Activated CD8-positive, alpha-beta memory T cell treated with anti-CD3 and anti-CD28 coated beads, Interleukin-2, amount 10 ng/mL, durations not matched to agents 7 days and 5 days (primary cell): ENCODE data around the gene TBCEL. TPM values are rescaled to one million over a fixed set of nuclear protein-coding genes. Genes with fewer than 3 reads are reported as not detected.
A peak's percentile ranks its signal among the peaks of the same experiment; 100 is the strongest.

Experiments used
- ATAC-seq: fragments of 150-1000 bp; cut with Tn5 transposase; one replicate; pipeline ENCODE4 v1.10.0; 2021; ENCODE audit warnings: moderate library complexity
- CTCF ChIA-PET: fragments of 350-600 bp; sonication (Branson Sonifier 250); formaldehyde crosslinking; loops from one replicate; lab custom pipeline; 2021; ENCODE audit warnings: antibody characterized with exemption; lab: Charles Lee
- DNase-seq: peaks from one replicate; pipeline ENCODE4 v3.0.0-alpha.2; 2020
- H3K27ac Mint-ChIP-seq: one replicate; pipeline ENCODE4 v1.8.0; 2021; ENCODE audit warnings: mild to moderate bottlenecking, mixed read lengths
- H3K27me3 Mint-ChIP-seq: one replicate; pipeline ENCODE4 v1.8.0; 2021; ENCODE audit warnings: mixed read lengths
- H3K36me3 Mint-ChIP-seq: one replicate; pipeline ENCODE4 v1.8.0; 2021; ENCODE audit warnings: mild to moderate bottlenecking, mixed read lengths
- H3K4me1 Mint-ChIP-seq: one replicate; pipeline ENCODE4 v1.8.0; 2021; ENCODE audit warnings: mixed read lengths
- H3K4me3 Mint-ChIP-seq: one replicate; pipeline ENCODE4 v1.8.0; 2021; ENCODE audit warnings: mild to moderate bottlenecking, moderate library complexity, mixed read lengths
- H3K9me3 Mint-ChIP-seq: one replicate; pipeline ENCODE4 v1.8.0; 2022; ENCODE audit warnings: low read depth, mixed read lengths
- total RNA-seq, 2 experiments: library from RNA; stranded (reverse); gene quantifications; one replicate each; pipeline ENCODE4 v1.2.3, GENCODE V29; 2021

TBCEL gene
- total RNA-seq, 2 experiments from 2014 or later, result 11.2 to 14.0 TPM

DNA sequence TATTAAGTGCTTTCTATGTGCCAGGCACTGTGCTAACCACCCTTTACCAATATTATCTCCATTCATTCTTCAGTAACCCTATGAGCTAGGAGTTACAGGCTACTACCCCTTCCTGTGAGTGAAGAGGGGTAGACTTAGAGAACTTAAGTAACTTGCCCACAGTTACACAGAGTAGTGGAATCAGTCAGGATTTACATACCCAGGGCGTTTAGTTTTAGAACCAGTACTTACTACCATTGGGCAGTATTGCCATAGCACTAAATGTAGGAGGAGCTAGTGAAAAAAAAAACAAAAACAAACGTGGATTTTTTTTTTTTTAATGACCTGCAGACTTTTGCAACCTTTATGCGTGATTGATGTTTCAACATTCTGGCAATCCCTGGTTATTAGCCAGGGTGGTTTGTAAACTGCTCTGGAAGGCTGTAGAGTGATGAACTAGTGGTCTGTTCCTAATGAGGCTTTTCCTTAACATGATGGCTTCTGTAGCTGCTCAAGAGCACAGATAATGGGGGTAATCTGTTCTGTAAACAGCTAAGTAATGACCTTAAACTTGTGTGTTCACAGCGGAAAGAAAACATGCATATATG, 11.4 kb downstream of the TBCEL start:
- H3K27ac Mint-ChIP-seq, result no peak overlapping the region
- H3K36me3 Mint-ChIP-seq, result peaks cover 10% of the 10 kb centered on the region
- no peak for DNase-seq
- peaks cover 25% of the 10 kb centered on the region for H3K4me1 Mint-ChIP-seq
- no peak for ATAC-seq
- CTCF ChIA-PET, result interaction anchor here (0.9 kb wide), 1 partner anchor 77 kb away, joined by 3 read pairs; no protein-coding TSS in a partner anchor
- H3K27me3 Mint-ChIP-seq, result no peaks in the 10 kb centered on the region
- H3K4me3 Mint-ChIP-seq, result no peak overlapping the region
- no peaks in the 10 kb centered on the region for H3K9me3 Mint-ChIP-seq

- Mint-ChIP-seq H3K4me3 (no peak overlapping the region), H3K36me3 (peaks cover 7% of the 10 kb centered on the region), H3K4me1 (peaks cover 22% of the 10 kb centered on the region), H3K27me3 (no peaks in the 10 kb centered on the region), H3K27ac (no peak overlapping the region), H3K9me3 (no peaks in the 10 kb centered on the region)
- DNase-seq (peak; percentile 48), ATAC-seq (peak; percentile 70)
- CTCF ChIA-PET, result no interaction called here
Observed at GRCh38 chr11:121035780-121036179, 11.9 kb downstream of the TBCEL start.

GRCh38 chr11:121037016-121037415, 13.1 kb downstream of the TBCEL start:
- Mint-ChIP-seq H3K27ac (no peak overlapping the region), H3K27me3 (no peaks in the 10 kb centered on the region), H3K4me3 (no peak overlapping the region), H3K4me1 (peaks cover 24% of the 10 kb centered on the region), H3K9me3 (no peaks in the 10 kb centered on the region), H3K36me3 (peaks cover 7% of the 10 kb centered on the region)
- DNase-seq (no peak), ATAC-seq (no peak)
- CTCF ChIA-PET, result interaction anchor here (2.3 kb wide), 1 partner anchor 12 kb away, joined by 7 read pairs; the partner anchor contains the start of gene TBCEL

DNA sequence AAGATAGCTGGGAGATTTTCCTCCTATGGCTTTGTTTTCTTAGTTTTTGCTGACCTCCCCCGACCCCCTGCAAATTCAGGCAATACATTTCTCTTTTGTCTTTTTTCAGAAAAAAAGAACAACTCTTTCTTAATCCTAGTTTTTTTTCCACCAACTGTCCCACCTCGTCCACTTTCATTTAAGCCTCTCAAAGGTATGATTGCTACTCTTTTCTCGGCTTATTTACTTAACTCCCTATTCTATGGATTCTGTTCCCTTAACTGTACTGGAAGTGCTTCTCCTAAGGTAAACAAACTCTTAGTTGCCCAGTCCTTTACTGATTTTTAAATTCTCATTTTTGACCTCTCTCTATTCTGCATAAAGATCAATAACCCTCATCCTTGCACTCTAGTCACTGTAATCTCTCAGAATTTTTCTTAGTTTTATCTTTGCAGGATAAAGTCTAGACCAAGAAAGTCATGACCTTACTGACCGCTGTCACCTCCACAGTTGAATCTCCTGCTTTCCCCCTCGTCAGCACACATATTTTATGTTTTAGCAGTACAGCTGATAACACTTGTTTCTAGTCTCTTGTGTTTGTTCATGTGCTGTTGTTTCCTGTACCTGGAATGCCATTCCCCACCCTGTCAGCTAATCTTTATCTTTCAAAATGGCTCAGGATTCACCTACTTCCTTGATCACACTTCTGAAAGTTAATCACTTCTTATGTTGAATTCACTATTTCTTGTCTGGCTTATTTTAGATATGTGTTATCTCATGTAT, 14.9 kb downstream of the TBCEL start:
- no peak overlapping the region for H3K27ac Mint-ChIP-seq
- no peak for DNase-seq
- CTCF ChIA-PET, result interaction anchor here (2.3 kb wide), 1 partner anchor 14 kb away, joined by 7 read pairs; the partner anchor contains the start of gene TBCEL
- H3K4me3 Mint-ChIP-seq, result no peak overlapping the region
- H3K9me3 Mint-ChIP-seq, result no peaks in the 10 kb centered on the region
- peaks cover 24% of the 10 kb centered on the region for H3K4me1 Mint-ChIP-seq
- peaks cover 6% of the 10 kb centered on the region for H3K36me3 Mint-ChIP-seq
- ATAC-seq, result no peak
- H3K27me3 Mint-ChIP-seq, result no peaks in the 10 kb centered on the region

GRCh38 chr11:121039971-121040613, 16.2 kb downstream of the TBCEL start:
- H3K4me3 Mint-ChIP-seq, result no peak overlapping the region
- peaks cover 23% of the 10 kb centered on the region for H3K4me1 Mint-ChIP-seq
- H3K36me3 Mint-ChIP-seq, result peaks cover 6% of the 10 kb centered on the region
- no peaks in the 10 kb centered on the region for H3K9me3 Mint-ChIP-seq
- H3K27ac Mint-ChIP-seq, result no peak overlapping the region
- H3K27me3 Mint-ChIP-seq, result no peaks in the 10 kb centered on the region
- CTCF ChIA-PET, result no interaction called here
- ATAC-seq, result no peak
- no peak for DNase-seq

DNA sequence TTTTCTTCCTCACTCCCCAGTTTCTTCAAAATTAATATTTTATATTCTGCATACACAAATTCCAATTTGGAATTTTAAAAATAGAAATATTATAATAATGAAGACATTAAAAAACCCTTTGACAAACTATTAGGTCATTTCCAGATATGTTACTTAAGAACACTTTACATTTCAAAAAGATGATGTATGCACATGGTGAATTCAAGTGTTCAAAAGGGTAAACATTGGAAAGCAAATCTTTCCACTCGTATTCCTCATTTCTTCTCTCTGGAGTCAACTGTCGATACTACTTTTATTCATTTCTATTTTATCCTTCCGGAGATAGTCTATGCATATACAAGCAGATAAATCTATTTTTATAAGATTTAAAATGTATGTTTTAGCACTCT, 16.7 kb downstream of the TBCEL start:
- ATAC-seq (no peak), DNase-seq (no peak)
- H3K27ac Mint-ChIP-seq, result no peak overlapping the region
- no peaks in the 10 kb centered on the region for H3K9me3 Mint-ChIP-seq
- peaks cover 18% of the 10 kb centered on the region for H3K4me1 Mint-ChIP-seq
- H3K27me3 Mint-ChIP-seq, result no peaks in the 10 kb centered on the region
- no peak overlapping the region for H3K4me3 Mint-ChIP-seq
- H3K36me3 Mint-ChIP-seq, result peaks cover 6% of the 10 kb centered on the region
- CTCF ChIA-PET, result no interaction called here

GRCh38 chr11:121041072-121041471, 17.2 kb downstream of the TBCEL start:
- Mint-ChIP-seq H3K27me3 (no peaks in the 10 kb centered on the region), H3K9me3 (no peaks in the 10 kb centered on the region), H3K27ac (no peak overlapping the region), H3K4me1 (peaks cover 13% of the 10 kb centered on the region), H3K4me3 (no peak overlapping the region), H3K36me3 (peaks cover 8% of the 10 kb centered on the region)
- DNase-seq (no peak), ATAC-seq (no peak)
- CTCF ChIA-PET, result no interaction called here

- peaks cover 15% of the 10 kb centered on the region for H3K36me3 Mint-ChIP-seq
- no peaks in the 10 kb centered on the region for H3K9me3 Mint-ChIP-seq
- peaks cover 6% of the 10 kb centered on the region for H3K4me1 Mint-ChIP-seq
- ATAC-seq, result no peak
- no peak overlapping the region for H3K4me3 Mint-ChIP-seq
- DNase-seq, result no peak
- no peaks in the 10 kb centered on the region for H3K27me3 Mint-ChIP-seq
- H3K27ac Mint-ChIP-seq, result no peak overlapping the region
- CTCF ChIA-PET, result no interaction called here
Observed at GRCh38 chr11:121042296-121042695, 18.4 kb downstream of the TBCEL start.

- H3K9me3 Mint-ChIP-seq, result no peaks in the 10 kb centered on the region
- CTCF ChIA-PET, result no interaction called here
- H3K27me3 Mint-ChIP-seq, result no peaks in the 10 kb centered on the region
- H3K4me3 Mint-ChIP-seq, result no peak overlapping the region
- no peak for DNase-seq
- peaks cover 20% of the 10 kb centered on the region for H3K36me3 Mint-ChIP-seq
- H3K4me1 Mint-ChIP-seq, result no peaks in the 10 kb centered on the region
- H3K27ac Mint-ChIP-seq, result no peak overlapping the region
- no peak for ATAC-seq
Observed at GRCh38 chr11:121047926-121048325, 24.0 kb downstream of the TBCEL start.

- ATAC-seq, result no peak
Observed at GRCh38 chr11:121048464-121049233, 24.7 kb downstream of the TBCEL start.

GRCh38 chr11:121053244-121053643, 29.3 kb downstream of the TBCEL start:
- no peaks in the 10 kb centered on the region for H3K9me3 Mint-ChIP-seq
- H3K27ac Mint-ChIP-seq, result no peak overlapping the region
- peaks cover 5% of the 10 kb centered on the region for H3K4me1 Mint-ChIP-seq
- CTCF ChIA-PET, result interaction anchor here (1.1 to 1.3 kb wide), 2 partner anchors 10 to 142 kb away, joined by 3 read pairs; no protein-coding TSS in a partner anchor
- H3K36me3 Mint-ChIP-seq, result peaks cover 25% of the 10 kb centered on the region
- no peaks in the 10 kb centered on the region for H3K27me3 Mint-ChIP-seq
- H3K4me3 Mint-ChIP-seq, result no peak overlapping the region
- ATAC-seq (no peak), DNase-seq (no peak)

More at GRCh38 chr11:121048464-121049233, 24.7 kb downstream of the TBCEL start:
- CTCF ChIA-PET, result interaction anchor here (1.1 kb wide), 1 partner anchor 24 kb away, joined by 3 read pairs; no protein-coding TSS in a partner anchor
- Mint-ChIP-seq H3K27me3 (no peaks in the 10 kb centered on the region), H3K27ac (no peak overlapping the region), H3K4me3 (no peak overlapping the region), H3K4me1 (no peaks in the 10 kb centered on the region), H3K36me3 (peaks cover 20% of the 10 kb centered on the region), H3K9me3 (no peaks in the 10 kb centered on the region)
- DNase-seq, result no peak

- ATAC-seq, result no peak
- no peak overlapping the region for H3K4me3 Mint-ChIP-seq
- H3K27ac Mint-ChIP-seq, result no peak overlapping the region
- H3K9me3 Mint-ChIP-seq, result no peaks in the 10 kb centered on the region
- no peak for DNase-seq
- CTCF ChIA-PET, result interaction anchor here (1.3 kb wide), 1 partner anchor 9 kb away, joined by 3 read pairs; no protein-coding TSS in a partner anchor
- peaks cover 13% of the 10 kb centered on the region for H3K4me1 Mint-ChIP-seq
- no peaks in the 10 kb centered on the region for H3K27me3 Mint-ChIP-seq
- peaks cover 22% of the 10 kb centered on the region for H3K36me3 Mint-ChIP-seq
Observed at GRCh38 chr11:121054266-121054665, 30.4 kb downstream of the TBCEL start.

DNA sequence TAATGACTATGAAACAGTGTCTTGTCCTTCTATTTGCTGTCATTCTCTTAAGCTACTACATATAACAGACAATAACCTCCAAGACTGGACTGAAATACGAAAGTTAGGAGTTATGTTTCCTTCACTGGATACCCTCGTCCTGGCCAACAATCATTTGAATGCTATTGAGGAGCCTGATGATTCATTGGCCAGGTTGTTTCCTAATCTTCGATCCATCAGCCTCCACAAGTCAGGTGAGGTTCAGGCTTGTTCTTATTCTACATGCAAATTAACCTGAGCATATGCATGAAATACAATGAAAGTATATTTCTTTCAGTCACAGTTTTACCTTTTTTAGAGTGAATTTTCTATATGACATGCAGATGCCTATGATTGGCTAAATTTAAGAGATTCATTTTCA, 31.2 kb downstream of the TBCEL start:
- no peak overlapping the region for H3K4me3 Mint-ChIP-seq
- peaks cover 19% of the 10 kb centered on the region for H3K4me1 Mint-ChIP-seq
- DNase-seq (no peak), ATAC-seq (no peak)
- H3K36me3 Mint-ChIP-seq, result peaks cover 25% of the 10 kb centered on the region
- CTCF ChIA-PET, result no interaction called here
- no peaks in the 10 kb centered on the region for H3K27me3 Mint-ChIP-seq
- H3K27ac Mint-ChIP-seq, result no peak overlapping the region
- no peaks in the 10 kb centered on the region for H3K9me3 Mint-ChIP-seq
